ENCODE data around the gene CTNND1.

GRCh38 chr11:57751676-57752253, 9.8 kb upstream of the CTNND1 start, which contains the start of gene BTBD18:
- TF ChIP-seq GATA3 (IDR thresholded peaks at IDR 0.05; ENCODE audit: low read depth, low read length) (no peak), GATA2 (IDR thresholded peaks at IDR 0.05; ENCODE audit: low read depth, low read length) (no peak)

All from SH-SY5Y (cell line).